ENCODE data around the gene PTPRQ.

- TF ChIP-seq PBX3 (IDR thresholded peaks at IDR 0.05) (no peak), CTCF (IDR thresholded peaks at IDR 0.05) (no peak), NFE2L2 (conservative IDR thresholded peaks at IDR 0.05; ENCODE audit: low read length) (no peak), GATA3 (IDR thresholded peaks at IDR 0.05; ENCODE audit: borderline replicate concordance) (no peak), REST (IDR thresholded peaks at IDR 0.05) (no peak), POLR2AphosphoS2 (conservative IDR thresholded peaks at IDR 0.05; ENCODE audit: low read length) (no peak), RFX5 (IDR thresholded peaks at IDR 0.05) (no peak), NR3C1 (IDR thresholded peaks at IDR 0.05) (no peak), SREBF2 (IDR thresholded peaks at IDR 0.05) (no peak), CEBPB (IDR thresholded peaks at IDR 0.05) (no peak), MAFK (IDR thresholded peaks at IDR 0.05; ENCODE audit: partially characterized antibody) (no peak)
Observed at GRCh38 chr12:80422550-80422949, 21.5 kb upstream of the PTPRQ start.
